ENCODE data around the gene TAF10.

DNA sequence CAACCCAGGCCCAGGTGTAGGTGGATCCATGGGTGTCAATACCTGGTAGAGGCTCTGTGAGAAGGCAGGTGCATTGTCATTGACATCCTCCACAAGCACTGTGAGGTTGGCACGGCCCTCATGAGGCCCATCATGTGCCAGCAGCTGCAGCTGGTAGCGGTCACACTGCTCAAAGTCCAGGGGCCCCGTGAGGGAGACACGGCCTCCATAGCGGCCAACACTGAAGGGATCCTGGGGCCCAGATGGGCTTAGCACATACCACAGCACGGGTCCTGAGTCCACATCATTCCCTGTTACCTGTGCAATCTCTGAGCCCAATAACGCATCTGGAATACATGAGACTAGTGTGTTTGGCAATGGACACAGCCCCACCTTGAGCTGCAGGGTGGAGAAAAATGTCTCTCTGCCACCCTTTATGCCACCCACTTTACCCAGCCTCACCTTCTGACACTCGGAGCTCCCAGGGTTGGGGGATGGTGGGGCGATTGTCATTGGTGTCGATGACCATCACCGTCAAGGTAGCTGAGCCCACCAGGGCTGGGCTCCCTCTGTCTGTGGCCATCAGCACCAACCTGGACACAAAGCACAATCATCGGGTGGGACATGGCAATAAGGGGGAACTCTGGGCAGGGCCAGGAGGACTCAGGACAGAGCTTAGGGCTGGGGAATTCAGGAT is 13.3 kb upstream of the TAF10 start:
- TF ChIP-seq CTCF (IDR thresholded peaks at IDR 0.05): no peak
- no peak for TF ChIP-seq POLR2A (IDR thresholded peaks at IDR 0.05)
